K562 (cell line): ENCODE data around the gene BNC2. TPM values are rescaled to one million over a fixed set of nuclear protein-coding genes. Genes with fewer than 3 reads are reported as not detected.

ENCODE experiments used
- ATAC-seq: fragments of 200-7000 bp; cut with Tn5 transposase; 3 replicates; pipeline ENCODE4 v1.9.1; 2020; ENCODE audit warnings: moderate library complexity
- BruUV-seq: library from RNA; stranded (reverse); fragments of 400-500 nt; replicated peaks from 2 replicates; lab custom pipeline; 2021; lab: Mats Ljungman, UMichigan
- CTCF ChIA-PET: fragments of 300-600 bp; formaldehyde crosslinking; extraction: SDS; loops from one replicate; lab custom pipeline; 2021; ENCODE audit warnings: low intra/inter-chr PET ratio; lab: Yijun Ruan, JAX
- POLR2A ChIA-PET: fragments of 300-600, 350-650 bp; sonication (Branson Sonifier 250); formaldehyde crosslinking; extraction: SDS; loops from one replicate; lab custom pipeline; 2021; ENCODE audit warnings: antibody characterized with exemption, inconsistent platforms; lab: Yijun Ruan, JAX
- DNase-seq, 4 experiments: peaks; one replicate each; pipeline versions ENCODE4 v3.0.0 to v3.0.0-alpha.2; 2011 to 2018; ENCODE audit warnings: low spot score in 3 of 4, mixed read lengths in 3 of 4; ENCODE audit errors: extremely low read depth in 1 of 4
- FAIRE-seq: peaks from 2 replicates; lab custom pipeline; 2011; peaks lifted over from hg19 to GRCh38; lab: Jason Lieb, UNC
- H2AFZ ChIP-seq: 2 replicates; pipeline ENCODE4 v1.6.0; 2011; ENCODE audit warnings: low read depth, low read length, control low read depth, inconsistent platforms
- H3K27ac ChIP-seq: fragments of 200-600 bp; 3 replicates; pipeline ENCODE4 v1.8.0; 2011; ENCODE audit warnings: low read depth, mild to moderate bottlenecking, control low read depth, inconsistent platforms, low read length, moderate library complexity, mixed read lengths; ENCODE audit errors: extremely low read depth
- H3K27me3 ChIP-seq, 2 experiments: fragments of 300-600 bp in 1 of 2; 2 replicates in 1 of 2; 3 replicates in 1 of 2; pipeline versions ENCODE4 v1.6.0 to v1.8.0; 2011; ENCODE audit warnings: inconsistent platforms in 2 of 2, low read length in 2 of 2, mild to moderate bottlenecking in 1 of 2, mixed read lengths in 1 of 2, moderate library complexity in 1 of 2; ENCODE audit not compliant: control insufficient read depth in 2 of 2, insufficient read depth in 2 of 2
- H3K36me3 ChIP-seq: fragments of 300-600 bp; 3 replicates; pipeline ENCODE4 v1.8.0; 2011; ENCODE audit warnings: mild to moderate bottlenecking, low read length, inconsistent platforms; ENCODE audit not compliant: control insufficient read depth, insufficient read depth
- H3K4me1 ChIP-seq, 2 experiments: fragments of 200-600 bp in 1 of 2; replicated peaks in 1 of 2; 2 replicates in 1 of 2; 3 replicates in 1 of 2; pipeline versions ENCODE4 v1.5.1 to v1.8.0; 2011; ENCODE audit warnings: inconsistent platforms in 2 of 2, low read length in 2 of 2, mild to moderate bottlenecking in 1 of 2, mixed read lengths in 1 of 2, moderate library complexity in 1 of 2; ENCODE audit not compliant: control insufficient read depth in 2 of 2, insufficient read depth in 2 of 2
- H3K4me2 ChIP-seq: 2 replicates; pipeline ENCODE4 v1.6.1; 2011; ENCODE audit warnings: low read length, control low read depth, inconsistent platforms, mixed read lengths; ENCODE audit not compliant: insufficient read depth
- H3K4me3 ChIP-seq: fragments of 200-600 bp; sonication (generic), shearing (Covaris generic); 2 replicates; pipeline ENCODE4 v1.5.1; 2016; ENCODE audit warnings: control low read depth, inconsistent platforms
- H3K79me2 ChIP-seq: fragments of 200-600 bp; 3 replicates; pipeline ENCODE4 v1.8.0; 2011; ENCODE audit warnings: low read length, inconsistent platforms; ENCODE audit not compliant: control insufficient read depth, insufficient read depth
- H3K9ac ChIP-seq, 2 experiments: 2 replicates each; pipeline versions ENCODE4 v1.6.0 to v1.6.1; 2011; ENCODE audit warnings: low read depth in 2 of 2, low read length in 2 of 2, control low read depth in 1 of 2, inconsistent platforms in 1 of 2, mild to moderate bottlenecking in 1 of 2, mixed read lengths in 1 of 2; ENCODE audit not compliant: insufficient read depth in 1 of 2
- H3K9me1 ChIP-seq: one replicate; pipeline ENCODE4 v1.6.0; 2011; ENCODE audit warnings: inconsistent platforms, mild to moderate bottlenecking, low read length, moderate library complexity; ENCODE audit not compliant: control insufficient read depth, insufficient read depth
- H3K9me3 ChIP-seq: replicated peaks from 2 replicates; pipeline ENCODE4 v1.5.1; 2011; ENCODE audit warnings: low read depth, low read length, inconsistent platforms; ENCODE audit not compliant: control insufficient read depth, insufficient read depth
- H4K20me1 ChIP-seq: replicated peaks from 2 replicates; pipeline ENCODE4 v1.6.1; 2011; ENCODE audit warnings: low read length, inconsistent platforms, mixed read lengths; ENCODE audit not compliant: control insufficient read depth, insufficient read depth
- HNRNPL ChIP-seq: fragments of 200-400 bp; formaldehyde crosslinking; IDR thresholded peaks from 2 replicates; pipeline ENCODE4 v1.6.1; 2017; ENCODE audit warnings: low read depth, mild to moderate bottlenecking, low read length
- MTA3 ChIP-seq: fragments of 450-650 bp; formaldehyde crosslinking; IDR thresholded peaks from 2 replicates; pipeline ENCODE4 v1.6.1; 2017; ENCODE audit warnings: mild to moderate bottlenecking, borderline replicate concordance
- NR3C1 ChIP-seq: sonication (generic); formaldehyde crosslinking; IDR thresholded peaks from 2 replicates; pipeline ENCODE4 v1.8.1; 2022; ENCODE audit warnings: missing genetic modification reagents
- SMAD3 ChIP-seq: fragments of 450-650 bp; formaldehyde crosslinking; conservative IDR thresholded peaks from 2 replicates; pipeline ENCODE4 v1.4.0; 2020; ENCODE audit warnings: mild to moderate bottlenecking
- WGBS: fragments of 100-300 bp; shearing (Covaris generic); methylation state at CpG from one replicate; pipeline ENCODE4 v1.1.6; 2016; ENCODE audit warnings: low coverage, mixed read lengths; ENCODE audit not compliant: insufficient coverage; ENCODE audit errors: missing lambda C conversion rate; 5-methylcytosine and 5-hydroxymethylcytosine counted together
- in situ Hi-C: fragments of 300-500 bp; cut with MboI; formaldehyde crosslinking; loops from 4 replicates; pipeline ENCODE4 v1.15.0; 2018; ENCODE audit warnings: inconsistent platforms, mixed read lengths
- intact Hi-C: fragments of 100-400 bp; cut with micrococcal nuclease; formaldehyde crosslinking; loops from 2 replicates; pipeline ENCODE4 v1.14.2; 2022
- polyA plus RNA-seq, 8 experiments: library from polyadenylated mRNA; depleted of rRNA in 4 of 8; stranded (reverse) in 5 of 8; unstranded in 3 of 8; fragments of >200 nt; fragmentation: Nextera tagmentation in 2 of 8; fragmentation: Illumina TruSeq in 1 of 8; extraction: Ambion mirVana in 2 of 8; extraction: Trizol in 1 of 8; gene quantifications; 2 replicates each; pipeline versions ENCODE4 v1.2.1 to v1.2.3, GENCODE V29; 2011 to 2014; ENCODE audit warnings: inconsistent platforms in 1 of 8, missing spikeins in 1 of 8
- total RNA-seq, 7 experiments: library from RNA; depleted of rRNA in 6 of 7; stranded (reverse); fragments of >200 nt in 6 of 7; fragmentation: Illumina TruSeq in 2 of 7; extraction: Trizol in 2 of 7; gene quantifications; 2 replicates each; pipeline versions ENCODE4 v1.2.1 to v1.2.3, GENCODE V29; 2011 to 2021; ENCODE audit warnings: low replicate concordance in 1 of 7
- TF ChIP-seq, protein P1 (sequence below): fragments of 450-650 bp; IDR thresholded peaks from 2 replicates; pipeline ENCODE4 v1.6.1; 2018; ENCODE audit not compliant: partially characterized antibody
- TF ChIP-seq, protein P2 (sequence below), 2 experiments: IDR thresholded peaks; 2 replicates each; pipeline ENCODE4 v1.6.1; 2011; ENCODE audit warnings: borderline replicate concordance in 1 of 2, control low read depth in 1 of 2, low read depth in 1 of 2, low read length in 1 of 2, mild to moderate bottlenecking in 1 of 2, mixed read lengths in 1 of 2, moderate library complexity in 1 of 2; ENCODE audit not compliant: insufficient read depth in 1 of 2, insufficient read length in 1 of 2, poor library complexity in 1 of 2, severe bottlenecking in 1 of 2; ENCODE audit errors: extremely low read depth in 1 of 2
- TF ChIP-seq, protein P3 (sequence below): fragments of 450-650 bp; formaldehyde crosslinking; IDR thresholded peaks from 2 replicates; pipeline ENCODE4 v1.4.0; 2022; ENCODE audit warnings: missing genetic modification characterization
- TF ChIP-seq, protein P4 (sequence below): sonication (generic); formaldehyde crosslinking; IDR thresholded peaks from 2 replicates; pipeline ENCODE4 v1.8.0; 2022; ENCODE audit warnings: missing genetic modification reagents, mild to moderate bottlenecking, borderline replicate concordance
- TF ChIP-seq, protein P5 (sequence below): fragments of 250-450 bp; sonication (Bioruptor Pico); IDR thresholded peaks from 2 replicates; pipeline ENCODE4 v1.8.0; 2022; ENCODE audit warnings: moderate library complexity, mild to moderate bottlenecking, inconsistent platforms

Gene BNC2
- total and polyA plus RNA-seq, 9 of the 15 experiments (the other 6 are each of a cell fraction or from before 2014, with no cell fraction given): not detected

DNA sequence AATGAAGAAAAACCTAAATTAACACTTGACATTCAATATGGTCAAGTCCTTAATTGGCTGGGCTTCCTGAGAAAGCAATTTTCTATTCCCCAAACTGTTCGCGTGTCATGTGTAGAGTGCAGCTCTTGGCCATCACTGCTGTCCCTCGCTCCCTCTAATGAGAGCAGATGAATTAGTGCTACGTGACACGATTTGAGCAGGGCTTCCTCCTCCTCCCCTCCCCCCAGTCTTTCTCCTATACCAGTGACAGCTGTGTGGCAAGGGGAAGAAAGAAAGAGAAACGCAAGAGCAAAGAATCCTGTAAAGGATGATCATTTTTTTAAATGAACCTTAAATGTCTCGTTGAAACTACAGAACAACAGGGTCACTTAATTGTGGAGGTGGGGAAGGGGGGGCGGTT is 159.6 kb downstream of the BNC2 start:
- no peaks in the 10 kb centered on the region for H3K9me3 ChIP-seq
- CTCF ChIA-PET: no interaction called here
- no peak overlapping the region for H3K4me3 ChIP-seq
- no peaks in the 10 kb centered on the region for H3K4me1 ChIP-seq
- H3K4me2 ChIP-seq: no peak overlapping the region
- DNase-seq (no peak), ATAC-seq (no peak), FAIRE-seq (no peak)
- no peaks in the 10 kb centered on the region for H3K36me3 ChIP-seq
- WGBS: 0% methylated on average over 3 of the region's 8 CpGs
- no peak overlapping the region for H3K9ac ChIP-seq
- BruUV-seq: no TSS peak
- no peaks in the 10 kb centered on the region for H3K27me3 ChIP-seq
- POLR2A ChIA-PET: no interaction called here
- in situ Hi-C loops: no loop called here
- H3K27ac ChIP-seq: no peak overlapping the region
- H3K79me2 ChIP-seq: no peaks in the 10 kb centered on the region
- H2AFZ ChIP-seq: no peak overlapping the region
- H3K9me1 ChIP-seq: no peaks in the 10 kb centered on the region
- intact Hi-C loops: no loop called here
- no peaks in the 10 kb centered on the region for H4K20me1 ChIP-seq
- TF ChIP-seq, protein P1, sequence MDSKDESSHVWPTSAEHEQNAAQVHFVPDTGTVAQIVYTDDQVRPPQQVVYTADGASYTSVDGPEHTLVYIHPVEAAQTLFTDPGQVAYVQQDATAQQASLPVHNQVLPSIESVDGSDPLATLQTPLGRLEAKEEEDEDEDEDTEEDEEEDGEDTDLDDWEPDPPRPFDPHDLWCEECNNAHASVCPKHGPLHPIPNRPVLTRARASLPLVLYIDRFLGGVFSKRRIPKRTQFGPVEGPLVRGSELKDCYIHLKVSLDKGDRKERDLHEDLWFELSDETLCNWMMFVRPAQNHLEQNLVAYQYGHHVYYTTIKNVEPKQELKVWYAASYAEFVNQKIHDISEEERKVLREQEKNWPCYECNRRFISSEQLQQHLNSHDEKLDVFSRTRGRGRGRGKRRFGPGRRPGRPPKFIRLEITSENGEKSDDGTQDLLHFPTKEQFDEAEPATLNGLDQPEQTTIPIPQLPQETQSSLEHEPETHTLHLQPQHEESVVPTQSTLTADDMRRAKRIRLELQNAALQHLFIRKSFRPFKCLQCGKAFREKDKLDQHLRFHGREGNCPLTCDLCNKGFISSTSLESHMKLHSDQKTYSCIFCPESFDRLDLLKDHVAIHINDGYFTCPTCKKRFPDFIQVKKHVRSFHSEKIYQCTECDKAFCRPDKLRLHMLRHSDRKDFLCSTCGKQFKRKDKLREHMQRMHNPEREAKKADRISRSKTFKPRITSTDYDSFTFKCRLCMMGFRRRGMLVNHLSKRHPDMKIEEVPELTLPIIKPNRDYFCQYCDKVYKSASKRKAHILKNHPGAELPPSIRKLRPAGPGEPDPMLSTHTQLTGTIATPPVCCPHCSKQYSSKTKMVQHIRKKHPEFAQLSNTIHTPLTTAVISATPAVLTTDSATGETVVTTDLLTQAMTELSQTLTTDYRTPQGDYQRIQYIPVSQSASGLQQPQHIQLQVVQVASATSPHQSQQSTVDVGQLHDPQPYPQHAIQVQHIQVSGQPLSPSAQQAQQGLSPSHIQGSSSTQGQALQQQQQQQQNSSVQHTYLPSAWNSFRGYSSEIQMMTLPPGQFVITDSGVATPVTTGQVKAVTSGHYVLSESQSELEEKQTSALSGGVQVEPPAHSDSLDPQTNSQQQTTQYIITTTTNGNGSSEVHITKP: no peak
- TF ChIP-seq SMAD3 (CRISPR knock-in tag) (no peak), NR3C1 (CRISPR knock-in tag) (no peak), HNRNPL (no peak), MTA3 (no peak)
- TF ChIP-seq, protein P2, sequence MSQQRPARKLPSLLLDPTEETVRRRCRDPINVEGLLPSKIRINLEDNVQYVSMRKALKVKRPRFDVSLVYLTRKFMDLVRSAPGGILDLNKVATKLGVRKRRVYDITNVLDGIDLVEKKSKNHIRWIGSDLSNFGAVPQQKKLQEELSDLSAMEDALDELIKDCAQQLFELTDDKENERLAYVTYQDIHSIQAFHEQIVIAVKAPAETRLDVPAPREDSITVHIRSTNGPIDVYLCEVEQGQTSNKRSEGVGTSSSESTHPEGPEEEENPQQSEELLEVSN (IDR thresholded peaks at IDR 0.05; ENCODE audit: borderline replicate concordance in 1 of 2, extremely low read depth in 1 of 2, insufficient read depth in 1 of 2, insufficient read length in 1 of 2, low read depth in 1 of 2, low read length in 1 of 2, poor library complexity in 1 of 2, severe bottlenecking in 1 of 2): no peak
- TF ChIP-seq, protein P3, sequence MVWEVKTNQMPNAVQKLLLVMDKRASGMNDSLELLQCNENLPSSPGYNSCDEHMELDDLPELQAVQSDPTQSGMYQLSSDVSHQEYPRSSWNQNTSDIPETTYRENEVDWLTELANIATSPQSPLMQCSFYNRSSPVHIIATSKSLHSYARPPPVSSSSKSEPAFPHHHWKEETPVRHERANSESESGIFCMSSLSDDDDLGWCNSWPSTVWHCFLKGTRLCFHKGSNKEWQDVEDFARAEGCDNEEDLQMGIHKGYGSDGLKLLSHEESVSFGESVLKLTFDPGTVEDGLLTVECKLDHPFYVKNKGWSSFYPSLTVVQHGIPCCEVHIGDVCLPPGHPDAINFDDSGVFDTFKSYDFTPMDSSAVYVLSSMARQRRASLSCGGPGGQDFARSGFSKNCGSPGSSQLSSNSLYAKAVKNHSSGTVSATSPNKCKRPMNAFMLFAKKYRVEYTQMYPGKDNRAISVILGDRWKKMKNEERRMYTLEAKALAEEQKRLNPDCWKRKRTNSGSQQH (CRISPR knock-in tag): no peak
- TF ChIP-seq, protein P4, sequence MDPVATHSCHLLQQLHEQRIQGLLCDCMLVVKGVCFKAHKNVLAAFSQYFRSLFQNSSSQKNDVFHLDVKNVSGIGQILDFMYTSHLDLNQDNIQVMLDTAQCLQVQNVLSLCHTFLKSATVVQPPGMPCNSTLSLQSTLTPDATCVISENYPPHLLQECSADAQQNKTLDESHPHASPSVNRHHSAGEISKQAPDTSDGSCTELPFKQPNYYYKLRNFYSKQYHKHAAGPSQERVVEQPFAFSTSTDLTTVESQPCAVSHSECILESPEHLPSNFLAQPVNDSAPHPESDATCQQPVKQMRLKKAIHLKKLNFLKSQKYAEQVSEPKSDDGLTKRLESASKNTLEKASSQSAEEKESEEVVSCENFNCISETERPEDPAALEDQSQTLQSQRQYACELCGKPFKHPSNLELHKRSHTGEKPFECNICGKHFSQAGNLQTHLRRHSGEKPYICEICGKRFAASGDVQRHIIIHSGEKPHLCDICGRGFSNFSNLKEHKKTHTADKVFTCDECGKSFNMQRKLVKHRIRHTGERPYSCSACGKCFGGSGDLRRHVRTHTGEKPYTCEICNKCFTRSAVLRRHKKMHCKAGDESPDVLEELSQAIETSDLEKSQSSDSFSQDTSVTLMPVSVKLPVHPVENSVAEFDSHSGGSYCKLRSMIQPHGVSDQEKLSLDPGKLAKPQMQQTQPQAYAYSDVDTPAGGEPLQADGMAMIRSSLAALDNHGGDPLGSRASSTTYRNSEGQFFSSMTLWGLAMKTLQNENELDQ (CRISPR knock-in tag): no peak
- TF ChIP-seq, protein P5, sequence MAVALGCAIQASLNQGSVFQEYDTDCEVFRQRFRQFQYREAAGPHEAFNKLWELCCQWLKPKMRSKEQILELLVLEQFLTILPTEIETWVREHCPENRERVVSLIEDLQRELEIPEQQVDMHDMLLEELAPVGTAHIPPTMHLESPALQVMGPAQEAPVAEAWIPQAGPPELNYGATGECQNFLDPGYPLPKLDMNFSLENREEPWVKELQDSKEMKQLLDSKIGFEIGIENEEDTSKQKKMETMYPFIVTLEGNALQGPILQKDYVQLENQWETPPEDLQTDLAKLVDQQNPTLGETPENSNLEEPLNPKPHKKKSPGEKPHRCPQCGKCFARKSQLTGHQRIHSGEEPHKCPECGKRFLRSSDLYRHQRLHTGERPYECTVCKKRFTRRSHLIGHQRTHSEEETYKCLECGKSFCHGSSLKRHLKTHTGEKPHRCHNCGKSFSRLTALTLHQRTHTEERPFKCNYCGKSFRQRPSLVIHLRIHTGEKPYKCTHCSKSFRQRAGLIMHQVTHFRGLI (CRISPR knock-in tag): no peak
